Activated T-helper 1 cell treated with anti-CD3 and anti-CD28 coated beads, Interleukin-2, amount 50 U/mL, for 16 hours (primary cell): ENCODE results near the gene MIB2.

Experiments used
- DNase-seq, 2 donors: peaks; one replicate each; pipeline ENCODE4 v3.0.0-alpha.2; 2020; ENCODE audit warnings: low read depth in 1 of 2, low spot score in 1 of 2

MIB2 gene

GRCh38 chr1:1614204-1614953 is 921 bp upstream of the MIB2 start:
- peak; percentile 28 to 36 for DNase-seq

- DNase-seq = no peak
Measured at GRCh38 chr1:1614954-1615255, 395 bp upstream of the MIB2 start.

GRCh38 chr1:1616045-1616790 is 918 bp downstream of the MIB2 start:
- DNase-seq = no peak

GRCh38 chr1:1616838-1617237 is 1.5 kb downstream of the MIB2 start:
- no peak for DNase-seq

GRCh38 chr1:1617516-1617915 is 2.2 kb downstream of the MIB2 start:
- no peak for DNase-seq

- DNase-seq = no peak
Measured at GRCh38 chr1:1617925-1618324, 2.6 kb downstream of the MIB2 start.

GRCh38 chr1:1618396-1619068 is 3.2 kb downstream of the MIB2 start:
- DNase-seq = no peak

- no peak for DNase-seq
Measured at GRCh38 chr1:1619917-1620361, 4.6 kb downstream of the MIB2 start.

- no peak for DNase-seq
Measured at GRCh38 chr1:1620433-1621139, 5.3 kb downstream of the MIB2 start.

GRCh38 chr1:1621173-1622009 is 6.1 kb downstream of the MIB2 start:
- no peak for DNase-seq

GRCh38 chr1:1622010-1622787 is 6.9 kb downstream of the MIB2 start:
- DNase-seq = no peak

GRCh38 chr1:1622788-1623094 is 7.4 kb downstream of the MIB2 start:
- DNase-seq = no peak

- no peak for DNase-seq
Measured at GRCh38 chr1:1623181-1623630, 7.9 kb downstream of the MIB2 start.

- no peak for DNase-seq
Measured at GRCh38 chr1:1623631-1624442, 8.5 kb downstream of the MIB2 start.

GRCh38 chr1:1624443-1625403 is 9.4 kb downstream of the MIB2 start:
- DNase-seq = no peak

- no peak for DNase-seq
Measured at GRCh38 chr1:1625404-1625775, 10.1 kb downstream of the MIB2 start.

GRCh38 chr1:1625824-1626206 is 10.5 kb downstream of the MIB2 start:
- no peak for DNase-seq
